Activated CD8-positive, alpha-beta T cell treated with anti-CD3 and anti-CD28 coated beads, Interleukin-2, amount 10 ng/mL, durations not matched to agents 7 days and 5 days (primary cell): ENCODE measurements around the gene NOTCH4. TPM values are rescaled to one million over a fixed set of nuclear protein-coding genes. Genes with fewer than 3 reads are reported as not detected.
A peak's percentile ranks its signal among the peaks of the same experiment; 100 is the strongest.
"Not testable (repeated sequence)": the region's sequence is repeated elsewhere in the genome, so short reads cannot be mapped to it uniquely, and the experiment has no call there.

Source experiments
- ATAC-seq: fragments of 150-1000 bp; cut with Tn5 transposase; one replicate; pipeline ENCODE4 v1.10.0; 2021; ENCODE audit warnings: moderate library complexity
- CTCF ChIA-PET: fragments of 350-600 bp; sonication (Branson Sonifier 250); formaldehyde crosslinking; loops from one replicate; lab custom pipeline; 2021; ENCODE audit warnings: antibody characterized with exemption; lab: Charles Lee
- POLR2A ChIA-PET: fragments of 350-600 bp; sonication (Branson Sonifier 250); formaldehyde crosslinking; loops from one replicate; lab custom pipeline; 2021; ENCODE audit warnings: antibody characterized with exemption; lab: Charles Lee
- DNase-seq: peaks from one replicate; pipeline ENCODE4 v3.0.0-alpha.2; 2020
- H3K27ac Mint-ChIP-seq: one replicate; pipeline ENCODE4 v1.8.0; 2021; ENCODE audit warnings: mild to moderate bottlenecking, mixed read lengths
- H3K27me3 Mint-ChIP-seq: one replicate; pipeline ENCODE4 v1.8.0; 2021; ENCODE audit warnings: low read depth, mixed read lengths
- H3K36me3 Mint-ChIP-seq: one replicate; pipeline ENCODE4 v1.8.0; 2021; ENCODE audit warnings: low read depth, mixed read lengths
- H3K4me1 Mint-ChIP-seq: one replicate; pipeline ENCODE4 v1.8.0; 2021; ENCODE audit warnings: low read depth, mixed read lengths
- H3K4me3 Mint-ChIP-seq: one replicate; pipeline ENCODE4 v1.8.0; 2021; ENCODE audit warnings: mild to moderate bottlenecking, mixed read lengths
- H3K9me3 Mint-ChIP-seq: one replicate; pipeline ENCODE4 v1.8.0; 2022; ENCODE audit warnings: mixed read lengths; ENCODE audit not compliant: insufficient read depth
- total RNA-seq, 2 experiments: library from RNA; stranded (reverse); gene quantifications; one replicate each; pipeline ENCODE4 v1.2.3, GENCODE V29; 2021

Gene NOTCH4
- total RNA-seq, 2 experiments from 2014 or later: 0.44 to 0.55 TPM

DNA sequence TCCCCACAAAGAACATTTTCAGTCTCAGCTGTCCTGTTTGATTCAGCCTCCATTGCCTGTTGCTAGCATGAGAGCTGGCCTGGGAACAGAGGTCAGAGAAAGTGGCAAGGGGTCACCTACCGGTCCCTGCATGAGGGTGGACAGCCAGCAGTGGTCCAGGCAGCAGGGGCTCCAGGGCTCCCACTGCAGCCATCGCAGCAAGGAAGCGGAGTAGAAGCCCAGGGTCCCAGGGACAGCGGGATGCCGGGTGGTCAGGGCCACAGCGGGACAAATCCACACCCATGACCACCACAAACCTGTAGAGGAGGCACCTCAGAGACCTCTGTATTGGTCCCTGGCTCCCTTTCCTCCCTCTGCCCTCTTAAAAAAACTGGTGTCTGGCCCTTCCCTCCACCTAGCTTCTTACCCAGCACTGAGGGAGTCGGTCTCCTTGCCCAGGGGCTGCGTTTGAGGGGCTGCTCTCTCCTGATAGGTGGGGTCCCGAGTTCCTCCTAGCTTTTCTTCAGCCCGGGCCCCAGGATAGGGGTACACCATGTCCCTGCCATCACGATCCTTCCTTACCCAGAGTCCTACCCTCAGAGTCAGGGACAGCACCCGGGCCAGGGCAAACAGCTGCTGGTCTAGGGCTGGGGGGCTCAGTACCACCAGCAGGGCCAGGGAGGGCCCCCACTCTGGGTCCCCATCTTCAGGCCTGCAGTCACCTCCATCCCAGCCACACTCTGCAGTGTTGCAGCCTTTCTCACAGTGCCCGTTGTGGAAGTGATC lies 23.0 kb downstream of the NOTCH4 start:
- no peak for DNase-seq
- Mint-ChIP-seq H3K9me3 (no peaks in the 10 kb centered on the region), H3K4me3 (no peak overlapping the region), H3K27me3 (peaks cover 11% of the 10 kb centered on the region), H3K36me3 (peaks cover 1% of the 10 kb centered on the region), H3K4me1 (peaks cover 9% of the 10 kb centered on the region), H3K27ac (no peak overlapping the region)
- ATAC-seq: no peak
- CTCF ChIA-PET: no interaction called here
- POLR2A ChIA-PET: no interaction called here

DNA sequence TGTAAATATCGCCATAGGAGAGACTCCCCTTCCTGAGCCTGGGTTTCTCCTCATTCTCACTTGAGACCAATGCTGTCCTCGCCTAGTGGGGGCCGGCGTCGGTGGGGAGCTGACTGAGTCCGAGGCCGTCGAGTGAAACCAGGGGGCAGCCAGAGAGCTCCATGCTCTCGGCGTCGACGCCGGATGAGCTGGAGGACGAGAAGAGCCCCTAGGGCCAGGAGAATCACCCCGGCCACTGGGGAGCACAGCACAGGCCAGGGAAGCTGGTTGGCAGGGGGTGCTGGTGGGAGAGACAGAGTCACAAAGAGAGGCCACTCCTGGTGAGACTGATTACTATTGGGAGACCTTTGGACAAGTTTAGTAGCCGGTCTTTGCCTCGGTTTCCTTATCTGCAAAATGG lies 25.0 kb downstream of the NOTCH4 start:
- ChIA-PET POLR2A (no interaction called here), CTCF (no interaction called here)
- H3K36me3 Mint-ChIP-seq: peaks cover 1% of the 10 kb centered on the region
- DNase-seq: no peak
- H3K27me3 Mint-ChIP-seq: peaks cover 2% of the 10 kb centered on the region
- H3K4me1 Mint-ChIP-seq: peaks cover 25% of the 10 kb centered on the region
- H3K4me3 Mint-ChIP-seq: no peak overlapping the region
- ATAC-seq: no peak
- H3K27ac Mint-ChIP-seq: no peak overlapping the region
- no peaks in the 10 kb centered on the region for H3K9me3 Mint-ChIP-seq

DNA sequence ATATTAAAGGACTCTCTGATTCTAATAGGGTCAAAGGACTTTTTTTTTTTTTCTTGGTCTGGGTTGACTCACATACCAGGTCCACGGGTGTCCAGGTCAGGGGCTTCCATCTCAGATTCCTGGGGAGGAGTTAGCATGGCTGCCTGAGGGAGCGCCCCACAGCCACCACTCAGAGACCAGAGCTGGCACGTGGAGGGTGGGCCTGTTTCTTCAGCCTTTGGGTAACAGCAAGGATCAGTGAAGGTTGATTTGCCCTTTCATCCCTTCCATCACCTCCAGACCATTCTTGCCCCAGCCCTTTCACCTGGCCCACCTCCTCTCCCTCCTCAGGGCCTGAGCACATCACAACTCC lies 25.5 kb downstream of the NOTCH4 start:
- no peak for ATAC-seq
- H3K4me1 Mint-ChIP-seq: peaks cover 30% of the 10 kb centered on the region
- ChIA-PET CTCF (no interaction called here), POLR2A (no interaction called here)
- no peak overlapping the region for H3K27ac Mint-ChIP-seq
- peaks cover 1% of the 10 kb centered on the region for H3K36me3 Mint-ChIP-seq
- H3K9me3 Mint-ChIP-seq: no peaks in the 10 kb centered on the region
- H3K27me3 Mint-ChIP-seq: no peaks in the 10 kb centered on the region
- no peak for DNase-seq
- H3K4me3 Mint-ChIP-seq: no peak overlapping the region

DNA sequence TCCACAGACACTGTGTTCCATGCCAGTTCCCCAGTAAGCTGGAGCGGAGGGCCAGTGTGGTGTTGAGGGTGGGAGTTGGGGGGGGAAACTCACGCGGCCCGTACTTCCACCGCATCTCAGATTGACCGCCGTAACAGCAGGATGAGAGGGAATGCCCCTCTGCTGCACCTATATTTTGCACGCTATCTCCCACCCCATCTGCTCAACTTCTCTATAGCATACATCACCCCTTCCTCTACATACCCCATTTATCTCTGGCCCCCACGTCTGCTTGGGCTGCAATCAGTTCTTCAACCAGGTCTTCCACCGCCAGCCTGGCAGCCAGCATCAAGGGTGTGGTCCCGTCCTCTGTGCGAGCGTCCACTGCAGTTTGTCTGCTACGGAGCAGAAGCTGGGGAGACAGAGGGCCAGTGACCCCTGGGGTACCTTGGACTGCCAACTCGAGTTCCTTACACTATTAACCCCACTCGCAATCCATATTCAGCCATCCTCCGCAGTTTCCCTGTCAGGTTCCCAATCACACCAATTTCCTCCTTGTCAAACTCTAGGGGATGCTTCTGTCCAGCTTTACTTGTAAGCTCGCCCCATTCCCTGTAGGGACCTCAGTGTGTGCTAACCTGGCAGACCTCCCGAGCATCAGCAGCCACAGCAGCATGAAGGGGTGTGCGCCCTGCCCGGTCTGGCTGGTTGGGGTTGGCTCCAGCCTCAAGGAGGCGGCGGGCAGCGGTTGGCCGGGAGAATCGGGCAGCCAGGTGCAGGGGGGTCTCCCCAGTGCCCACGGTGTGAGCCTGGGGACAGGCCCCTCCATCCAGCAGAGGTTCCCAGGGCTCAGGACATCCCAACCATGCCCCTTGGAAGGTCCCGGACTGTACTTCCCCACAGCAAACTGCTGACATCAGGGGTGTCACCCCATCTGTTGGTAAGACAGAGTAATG lies 26.9 kb downstream of the NOTCH4 start:
- DNase-seq: no peak

DNA sequence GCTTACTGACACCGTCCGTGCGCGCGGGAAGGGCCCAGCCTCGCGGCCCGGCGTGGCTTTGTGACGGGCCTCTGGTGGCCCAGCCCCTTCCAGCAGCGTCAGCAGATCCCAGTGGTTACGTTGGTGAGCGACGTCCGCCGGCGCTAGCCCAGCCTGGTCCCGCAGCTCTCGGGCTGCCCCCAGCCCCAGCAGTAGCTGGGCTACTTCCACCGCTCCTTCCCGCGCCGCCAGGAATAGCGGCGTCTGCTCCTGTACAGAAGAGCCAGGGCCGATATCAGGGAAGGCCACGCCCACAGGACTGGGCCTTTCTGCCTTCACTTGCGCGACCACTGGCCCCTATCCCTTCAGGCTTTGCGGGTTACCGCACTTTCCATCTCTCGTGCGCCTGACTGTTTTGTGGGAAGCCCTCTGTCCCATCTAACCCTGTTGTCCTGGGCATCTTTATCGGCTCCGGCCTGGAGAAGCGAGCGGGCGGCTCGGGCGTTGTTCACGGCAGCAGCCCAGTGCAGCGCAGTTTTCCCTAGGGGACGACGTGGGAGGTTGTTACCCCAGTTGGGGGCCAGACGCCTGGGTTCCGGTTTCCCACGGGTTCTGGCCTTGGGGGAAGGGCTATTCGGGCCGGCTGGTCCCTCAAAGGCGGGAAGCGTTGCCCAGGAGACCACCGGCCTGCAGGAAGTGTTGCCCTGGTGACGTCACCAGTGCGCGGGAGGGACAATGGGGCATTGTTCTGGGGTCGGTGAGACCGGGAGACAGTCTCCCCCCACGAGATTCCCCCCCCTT lies 27.8 kb downstream of the NOTCH4 start:
- DNase-seq (peak; percentile 76), ATAC-seq (peak; percentile 4)
- peaks cover 15% of the 10 kb centered on the region for H3K36me3 Mint-ChIP-seq
- H3K27ac Mint-ChIP-seq: peak overlapping the region; percentile 99
- no peaks in the 10 kb centered on the region for H3K27me3 Mint-ChIP-seq
- ChIA-PET POLR2A (interaction anchor here (0.6 to 1.5 kb wide), 10 partner anchors 19 to 1319 kb away, joined by 3 to 6 read pairs (median 4); partner anchors contain the start of genes AGPAT1 and TAP2), CTCF (interaction anchor here (0.8 to 2.7 kb wide), 22 partner anchors 10 to 789 kb away, joined by 3 to 28 read pairs (median 4); partner anchors contain the start of genes AGPAT1, ATF6B, DXO and FKBPL)
- peak overlapping the region; percentile 97 for H3K4me3 Mint-ChIP-seq
- peaks cover 33% of the 10 kb centered on the region for H3K4me1 Mint-ChIP-seq
- no peaks in the 10 kb centered on the region for H3K9me3 Mint-ChIP-seq

More for the DNA sequence above, 26.9 kb downstream of the NOTCH4 start:
- ChIA-PET CTCF (interaction anchor here (1.4 to 2.7 kb wide), 3 partner anchors 20 to 78 kb away, joined by 4 to 28 read pairs (median 25); partner anchors contain the start of genes AGPAT1, ATF6B and FKBPL), POLR2A (interaction anchor here (0.6 to 1.1 kb wide), 5 partner anchors 21 to 1320 kb away, joined by 3 to 5 read pairs (median 3); partner anchors contain the start of gene ATF6B)
- H3K4me3 Mint-ChIP-seq: peak overlapping the region; percentile 97
- no peak for ATAC-seq
- peak overlapping the region; percentile 99 for H3K27ac Mint-ChIP-seq
- H3K27me3 Mint-ChIP-seq: no peaks in the 10 kb centered on the region
- no peaks in the 10 kb centered on the region for H3K9me3 Mint-ChIP-seq
- peaks cover 6% of the 10 kb centered on the region for H3K36me3 Mint-ChIP-seq
- peaks cover 33% of the 10 kb centered on the region for H3K4me1 Mint-ChIP-seq

DNA sequence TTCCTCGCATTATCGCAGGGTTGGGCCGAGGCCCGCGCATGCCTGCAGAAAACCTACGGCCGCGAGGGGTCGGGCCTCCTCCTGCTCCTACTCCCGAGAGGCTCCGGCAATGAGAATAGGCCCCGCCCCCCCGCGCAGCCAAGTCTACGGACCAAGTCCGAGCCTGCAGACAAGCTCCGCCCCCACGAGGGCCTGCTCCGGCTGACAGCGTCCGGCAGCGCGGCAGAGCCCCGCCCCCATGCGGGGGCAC lies 28.3 kb downstream of the NOTCH4 start:
- Mint-ChIP-seq H3K4me3 (peak overlapping the region; percentile 97), H3K36me3 (peaks cover 18% of the 10 kb centered on the region), H3K4me1 (peaks cover 33% of the 10 kb centered on the region), H3K27ac (peak overlapping the region; percentile 99), H3K9me3 (no peaks in the 10 kb centered on the region), H3K27me3 (no peaks in the 10 kb centered on the region)
- ChIA-PET CTCF (interaction anchor here (0.8 to 2.7 kb wide), 23 partner anchors 11 to 789 kb away, joined by 3 to 28 read pairs (median 4); partner anchors contain the start of genes AGPAT1, ATF6B, DXO and FKBPL), POLR2A (interaction anchor here (1.0 to 1.5 kb wide), 7 partner anchors 18 to 650 kb away, joined by 3 to 6 read pairs (median 4); partner anchors contain the start of genes AGPAT1, C6orf47 and TAP2)
- DNase-seq (peak; percentile 100), ATAC-seq (peak; percentile 90)

DNA sequence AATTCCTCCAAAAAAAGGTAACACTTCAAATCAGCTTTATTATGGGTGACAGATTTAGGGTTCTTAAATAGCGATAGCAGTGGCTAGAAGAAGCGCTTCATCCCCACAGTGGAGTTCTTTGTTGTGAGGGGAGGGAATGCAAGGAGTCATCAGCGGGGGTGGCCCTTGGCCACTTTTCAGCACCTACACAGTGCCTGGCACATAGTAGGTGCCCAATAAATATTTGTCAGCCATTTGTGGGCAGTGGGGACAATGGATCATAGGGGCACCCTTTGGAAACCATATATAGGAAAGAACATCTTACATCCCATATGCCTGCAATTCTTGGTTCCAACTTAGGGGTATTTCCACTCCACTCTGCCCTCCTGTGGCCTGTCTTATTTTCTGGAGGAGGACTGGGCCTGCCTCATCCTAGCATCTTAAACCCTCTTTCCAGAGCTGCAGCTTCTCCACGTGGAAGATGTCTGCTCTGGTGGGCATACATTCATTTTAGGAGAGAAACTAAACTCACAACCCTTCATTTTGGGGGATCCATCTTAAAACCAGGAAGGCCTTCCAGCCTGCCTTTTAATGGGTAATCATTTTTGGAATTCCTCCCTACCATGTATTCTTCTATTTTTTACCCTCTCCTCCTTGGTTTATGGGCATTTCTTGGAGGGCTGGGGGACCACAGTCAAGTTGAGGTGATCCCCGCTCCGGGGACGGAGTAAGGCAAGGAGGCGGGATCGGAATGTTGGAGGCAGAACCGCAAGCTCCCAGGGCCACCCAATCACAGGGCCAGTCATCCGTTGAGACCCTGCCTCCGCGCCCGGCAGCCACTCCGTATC lies 28.8 kb downstream of the NOTCH4 start:
- ChIA-PET CTCF (interaction anchor here (0.6 to 2.7 kb wide), 26 partner anchors 11 to 790 kb away, joined by 3 to 28 read pairs (median 4); partner anchors contain the start of genes AGPAT1, ATF6B, DXO and FKBPL), POLR2A (interaction anchor here (1.0 to 1.5 kb wide), 7 partner anchors 18 to 650 kb away, joined by 3 to 6 read pairs (median 4); partner anchors contain the start of genes AGPAT1, C6orf47 and TAP2)
- Mint-ChIP-seq H3K9me3 (no peaks in the 10 kb centered on the region), H3K4me3 (peak overlapping the region; percentile 97), H3K27ac (peak overlapping the region; percentile 92), H3K36me3 (peaks cover 24% of the 10 kb centered on the region), H3K4me1 (peaks cover 33% of the 10 kb centered on the region), H3K27me3 (no peaks in the 10 kb centered on the region)
- peak; percentile 4 for ATAC-seq
- DNase-seq: peak; percentile 61

DNA sequence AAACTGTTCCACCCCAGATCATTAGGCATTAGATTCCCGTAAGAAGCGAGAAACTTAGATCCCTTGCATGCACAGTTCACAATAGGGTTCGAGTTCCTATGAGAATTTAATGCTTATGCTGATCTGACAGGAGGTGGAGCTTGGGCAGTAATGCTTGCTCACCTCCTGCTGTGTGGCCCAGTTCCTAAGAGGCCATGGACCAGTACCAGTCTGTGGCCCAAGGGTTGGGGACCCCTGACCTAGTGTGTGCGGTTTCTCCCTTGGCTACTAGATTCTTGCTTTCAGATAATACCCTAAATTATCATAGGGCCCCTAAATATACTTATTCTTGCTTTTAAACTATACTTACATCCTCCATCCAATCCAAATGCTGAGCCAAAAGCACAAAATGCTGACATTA lies 29.5 kb downstream of the NOTCH4 start:
- peaks cover 33% of the 10 kb centered on the region for H3K4me1 Mint-ChIP-seq
- no peak for ATAC-seq
- H3K27ac Mint-ChIP-seq: peak overlapping the region; percentile 50
- CTCF ChIA-PET: interaction anchor here (0.6 to 2.7 kb wide), 5 partner anchors 15 to 223 kb away, joined by 3 to 25 read pairs (median 3); partner anchors contain the start of genes AGPAT1 and DXO
- DNase-seq: no peak
- POLR2A ChIA-PET: interaction anchor here (1.0 to 1.3 kb wide), 2 partner anchors 65 to 534 kb away, joined by 4 to 5 read pairs; partner anchors contain the start of gene C6orf47
- H3K36me3 Mint-ChIP-seq: peaks cover 24% of the 10 kb centered on the region
- peak overlapping the region; percentile 99 for H3K4me3 Mint-ChIP-seq
- no peaks in the 10 kb centered on the region for H3K9me3 Mint-ChIP-seq
- H3K27me3 Mint-ChIP-seq: no peaks in the 10 kb centered on the region

DNA sequence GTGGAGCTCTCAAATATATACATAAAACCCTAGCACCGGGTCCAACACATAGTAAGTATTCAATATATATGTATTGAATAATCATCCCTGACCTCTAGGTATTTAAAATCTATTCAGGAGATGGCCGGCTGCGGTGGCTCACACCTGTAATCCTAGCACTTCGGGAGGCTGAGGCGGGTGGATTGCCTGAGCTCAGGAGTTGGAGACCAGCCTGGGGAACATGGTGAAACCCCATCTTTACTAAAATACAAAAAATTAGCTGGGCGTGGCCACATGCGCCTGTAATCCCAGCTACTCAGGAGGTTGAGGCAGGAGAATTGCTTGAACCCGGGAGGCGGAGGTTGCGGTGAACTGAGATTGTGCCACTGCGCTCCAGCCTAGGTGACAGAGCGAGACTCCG lies 30.8 kb downstream of the NOTCH4 start:
- DNase-seq, ATAC-seq, H3K9me3 Mint-ChIP-seq, H3K27me3 Mint-ChIP-seq: not testable (repeated sequence)
- peaks cover 37% of the 10 kb centered on the region for H3K36me3 Mint-ChIP-seq
- ChIA-PET POLR2A (interaction anchor here (0.6 to 6.5 kb wide), 8 partner anchors 10 to 71 kb away, joined by 3 to 45 read pairs (median 5); partner anchors contain the start of genes AGPAT1, ATF6B, FKBPL and RNF5), CTCF (interaction anchor here (0.6 to 1.9 kb wide), 7 partner anchors 14 to 74 kb away, joined by 3 to 7 read pairs (median 4); partner anchors contain the start of genes AGPAT1 and FKBPL)
- H3K4me3 Mint-ChIP-seq: peak overlapping the region; percentile 99
- H3K27ac Mint-ChIP-seq: peak overlapping the region; percentile 97
- peaks cover 45% of the 10 kb centered on the region for H3K4me1 Mint-ChIP-seq

DNA sequence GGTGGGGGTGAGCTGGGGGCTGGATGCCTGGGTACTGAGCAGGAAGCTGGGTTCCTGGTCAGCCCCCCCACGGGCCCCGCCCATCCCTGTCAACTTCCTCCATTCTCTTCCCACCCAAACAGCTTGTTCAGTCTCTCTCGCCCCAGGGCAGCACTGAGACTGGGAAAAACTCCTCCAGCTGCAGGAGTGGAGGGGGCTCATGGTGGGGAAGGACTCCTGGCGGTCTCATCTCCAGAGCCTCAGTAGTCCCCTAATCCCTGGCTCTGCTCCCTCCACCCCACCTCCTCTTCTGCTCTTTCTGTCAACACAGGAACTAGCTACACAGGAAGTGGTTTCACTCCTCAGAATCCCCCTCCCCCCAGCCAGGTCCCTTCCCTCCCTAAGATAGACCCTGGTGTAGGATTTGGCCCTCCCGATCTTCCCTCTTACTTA lies 31.2 kb downstream of the NOTCH4 start, which contains the start of gene GPSM3:
Gene GPSM3, minus strand, starts transcription at position 36 of the 432 bp plus-strand sequence. CDS start 130 bp downstream, outside the sequence.
- POLR2A ChIA-PET: interaction anchor here (0.6 to 6.5 kb wide), 10 partner anchors 10 to 71 kb away, joined by 3 to 45 read pairs (median 4); partner anchors contain the start of genes AGPAT1, ATF6B, FKBPL and RNF5
- ATAC-seq (no peak), DNase-seq (peak; percentile 66)
- Mint-ChIP-seq H3K36me3 (peaks cover 42% of the 10 kb centered on the region), H3K4me3 (peak within 1 kb of the TSS; percentile 99), H3K4me1 (peaks cover 50% of the 10 kb centered on the region), H3K27me3 (no peaks in the 10 kb centered on the region), H3K9me3 (no peaks in the 10 kb centered on the region), H3K27ac (peak within 1 kb of the TSS; percentile 97)
- CTCF ChIA-PET: interaction anchor here (0.6 to 1.9 kb wide), 8 partner anchors 10 to 646 kb away, joined by 3 to 7 read pairs (median 3); partner anchors contain the start of genes AGPAT1, FKBPL and TAP2
